DLD1 (cell line): ENCODE data around the gene CX3CR1.
"Not testable (repeated sequence)": the region's sequence is repeated elsewhere in the genome, so short reads cannot be mapped to it uniquely, and the experiment has no call there.

ENCODE experiments used
- in situ Hi-C: cut with HindIII; loops from 2 replicates; pipeline ENCODE4 v1.10.0; 2017; ENCODE audit warnings: low sequenced_read_pairs

CX3CR1 gene, protein sequence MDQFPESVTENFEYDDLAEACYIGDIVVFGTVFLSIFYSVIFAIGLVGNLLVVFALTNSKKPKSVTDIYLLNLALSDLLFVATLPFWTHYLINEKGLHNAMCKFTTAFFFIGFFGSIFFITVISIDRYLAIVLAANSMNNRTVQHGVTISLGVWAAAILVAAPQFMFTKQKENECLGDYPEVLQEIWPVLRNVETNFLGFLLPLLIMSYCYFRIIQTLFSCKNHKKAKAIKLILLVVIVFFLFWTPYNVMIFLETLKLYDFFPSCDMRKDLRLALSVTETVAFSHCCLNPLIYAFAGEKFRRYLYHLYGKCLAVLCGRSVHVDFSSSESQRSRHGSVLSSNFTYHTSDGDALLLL

DNA sequence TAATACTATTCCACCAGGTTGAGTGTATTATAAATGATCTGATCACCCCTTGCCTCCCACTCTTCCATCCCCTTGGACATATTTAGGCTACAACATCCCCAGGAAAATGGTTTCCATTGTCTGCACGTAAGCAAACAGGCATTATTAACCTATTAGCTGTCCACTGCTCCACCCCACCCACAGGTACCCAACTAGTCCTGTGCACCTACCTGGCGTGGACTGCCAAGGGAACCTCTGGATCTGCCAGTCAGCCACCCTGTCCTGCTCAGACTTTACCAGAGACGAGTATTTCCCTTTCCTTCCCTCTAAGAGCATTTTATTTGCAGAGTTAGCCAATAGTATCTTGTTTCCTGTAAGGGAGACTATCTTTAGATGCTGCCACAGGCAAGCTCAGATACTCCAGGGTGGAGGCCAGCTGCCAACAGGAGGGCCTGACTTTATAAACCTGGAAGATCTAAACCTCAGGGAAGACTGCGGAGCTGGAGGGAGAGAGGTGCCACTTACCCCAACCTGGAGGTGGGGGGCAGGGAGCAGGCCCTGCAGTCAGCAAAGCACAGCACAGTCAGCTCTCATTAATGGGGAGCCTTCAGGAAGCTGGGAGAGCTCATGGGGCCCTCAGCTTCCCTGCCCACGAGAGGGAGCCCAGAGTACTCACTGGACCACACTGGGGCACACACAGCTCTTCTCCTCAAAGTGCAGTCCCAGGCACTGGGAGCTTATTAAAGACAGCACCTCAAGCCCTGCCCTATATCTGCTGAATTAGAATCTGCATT, at the start of gene CX3CR1:
Gene CX3CR1 (minus strand): TSS at position 292 of the 773 bp plus-strand sequence. CDS start 13,527 bp downstream, outside the sequence.
- in situ Hi-C loops: no loop called here

DNA sequence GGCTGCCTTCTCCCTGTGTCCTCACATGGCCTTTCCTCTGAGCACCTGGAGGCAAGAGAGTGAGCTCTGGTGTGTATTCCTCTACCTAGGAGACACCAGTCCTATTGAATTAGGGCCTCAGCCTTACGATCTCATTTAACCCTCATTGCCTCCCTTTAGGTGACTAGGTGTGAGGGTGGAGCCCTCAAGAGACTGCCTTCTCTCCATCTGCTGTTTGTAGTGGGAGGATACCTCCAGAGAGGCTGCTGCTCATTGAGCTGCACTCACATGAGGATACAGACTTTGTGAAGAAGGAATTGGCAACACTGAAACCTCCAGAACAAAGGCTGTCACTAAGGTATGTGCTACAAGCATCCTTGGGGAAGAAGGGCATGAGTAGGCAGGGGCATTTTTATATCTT, 49.7 kb upstream of the CX3CR1 start, which contains the start of gene CCR8:
Gene CCR8 (plus strand): TSS at position 217 of the 400 bp plus-strand sequence. CDS start 2,623 bp downstream, outside the sequence.
- in situ Hi-C loops: no loop called here

- in situ Hi-C loops: no loop called here
Measured at GRCh38 chr3:39327746-39328349, 48.0 kb upstream of the CX3CR1 start.

DNA sequence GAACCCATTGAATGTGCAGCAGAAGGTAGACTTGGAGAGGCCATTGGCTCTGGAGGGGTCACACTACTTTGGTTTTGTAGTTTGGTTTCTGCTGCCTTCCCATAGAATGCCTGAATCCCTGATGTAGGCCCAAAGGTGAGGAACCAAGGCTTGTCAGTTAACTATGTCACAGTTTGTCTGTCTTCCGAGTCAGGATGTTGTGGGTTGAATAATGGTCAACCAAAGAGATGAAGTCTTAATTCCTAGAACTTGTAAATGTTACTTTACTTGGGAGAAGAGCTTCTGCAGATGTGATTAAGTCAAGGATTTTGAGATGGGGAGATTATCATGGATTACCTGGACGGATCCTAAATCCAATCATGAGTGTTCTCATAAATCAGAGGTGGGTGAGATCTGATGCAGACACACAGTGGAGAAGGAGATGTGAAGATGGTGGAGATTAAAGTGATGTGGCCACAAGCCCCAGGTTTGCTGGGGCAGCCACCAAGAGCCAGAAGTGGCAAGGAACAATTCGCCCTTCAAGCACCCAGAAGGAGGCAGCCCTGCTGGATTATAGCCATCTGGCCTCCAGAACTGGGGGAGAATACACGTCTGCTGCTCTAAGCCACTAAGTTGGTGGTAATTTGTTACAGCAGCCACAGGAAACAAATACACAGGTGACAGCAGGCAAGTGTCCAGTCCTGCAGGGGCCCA, 47.4 kb upstream of the CX3CR1 start:
- in situ Hi-C loops: no loop called here

- in situ Hi-C loops: no loop called here
Measured at GRCh38 chr3:39325236-39325635, 45.4 kb upstream of the CX3CR1 start.

DNA sequence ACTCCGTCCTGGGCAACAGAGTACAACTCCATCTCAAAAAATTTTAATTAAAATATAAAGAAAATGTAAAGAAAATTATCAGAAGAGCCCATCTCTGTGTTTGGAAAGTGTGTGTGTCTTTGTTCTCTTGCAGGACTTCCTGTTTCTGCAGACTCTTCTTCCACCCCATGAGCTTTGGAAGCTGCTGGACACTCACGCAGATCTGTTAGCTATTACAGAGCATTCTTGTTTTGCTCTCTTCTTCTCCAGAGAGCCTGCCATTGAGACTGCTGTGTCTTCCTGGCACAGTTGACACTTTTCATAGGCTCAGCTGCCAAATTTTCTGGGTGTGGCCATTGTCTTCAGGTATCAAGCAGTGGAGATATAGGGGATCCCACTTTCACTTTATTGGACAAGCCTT, 43.7 kb upstream of the CX3CR1 start:
- in situ Hi-C loops: no loop called here

DNA sequence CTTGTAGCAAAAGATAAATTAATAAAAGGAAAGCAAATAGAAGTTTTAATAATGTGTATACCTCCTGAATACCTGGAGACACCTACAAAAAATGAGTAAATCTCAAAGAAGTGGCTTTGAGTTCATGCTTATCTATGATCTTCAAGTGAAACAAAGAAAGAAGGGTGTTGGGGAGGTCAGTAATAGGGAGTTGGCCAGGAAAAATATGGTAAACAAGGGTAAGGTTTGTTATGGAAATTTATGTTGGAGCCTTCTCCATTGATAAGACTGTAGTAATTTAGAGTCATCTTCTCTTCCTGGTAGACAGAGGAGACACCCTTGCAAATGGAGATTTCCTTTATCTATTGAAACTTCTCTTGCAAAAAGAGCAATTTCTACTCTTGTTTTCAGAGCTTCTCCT, 43.1 kb upstream of the CX3CR1 start:
- in situ Hi-C loops: no loop called here

GRCh38 chr3:39322209-39322715, 42.4 kb upstream of the CX3CR1 start:
- in situ Hi-C loops: not testable (repeated sequence)

GRCh38 chr3:39321574-39321983, 41.7 kb upstream of the CX3CR1 start:
- in situ Hi-C loops: not testable (repeated sequence)

DNA sequence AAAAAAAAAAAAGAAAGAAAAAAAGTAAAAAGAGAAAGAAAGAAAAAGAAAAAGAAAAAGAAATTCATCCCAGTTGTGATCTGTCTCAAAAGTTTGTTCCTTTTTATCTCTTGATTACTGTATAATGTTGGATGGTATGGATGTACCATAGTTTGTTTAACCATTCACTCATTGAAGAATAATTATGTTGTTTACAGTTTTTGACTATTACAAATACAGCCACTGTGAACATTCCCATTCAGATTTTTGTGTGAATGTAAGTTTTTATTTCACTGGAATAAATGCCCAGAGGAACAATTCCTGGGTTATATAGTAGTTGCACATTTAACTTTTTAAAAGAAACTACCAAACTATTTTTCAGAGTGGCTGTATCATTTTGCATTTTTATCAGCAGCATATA, 39.4 kb upstream of the CX3CR1 start:
- in situ Hi-C loops: no loop called here

GRCh38 chr3:39318301-39318700, 38.5 kb upstream of the CX3CR1 start:
- in situ Hi-C loops: no loop called here

- in situ Hi-C loops: no loop called here
Measured at GRCh38 chr3:39317571-39318169, 37.8 kb upstream of the CX3CR1 start.

GRCh38 chr3:39315420-39315819, 35.6 kb upstream of the CX3CR1 start:
- in situ Hi-C loops: no loop called here

- in situ Hi-C loops: no loop called here
Measured at GRCh38 chr3:39313289-39313688, 33.5 kb upstream of the CX3CR1 start.

DNA sequence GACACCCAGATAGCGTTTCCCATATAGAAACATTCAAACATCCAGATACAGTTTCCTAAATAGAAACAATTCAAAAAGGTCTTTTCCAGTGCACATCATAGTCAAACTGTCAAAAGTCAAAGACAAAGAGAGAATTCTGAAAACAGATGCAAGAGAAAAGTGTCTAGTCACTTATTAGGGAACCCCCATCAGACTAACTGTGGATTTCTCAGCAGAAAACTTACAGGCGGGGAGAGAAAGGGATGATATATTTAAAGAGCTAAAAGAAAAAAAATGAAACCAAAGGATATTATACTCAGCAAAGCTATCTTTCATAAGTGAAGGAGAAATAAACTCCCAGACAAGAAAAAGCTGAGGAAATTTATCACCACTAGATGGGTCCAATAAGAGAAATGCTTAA, 22.3 kb upstream of the CX3CR1 start:
- in situ Hi-C loops: no loop called here

GRCh38 chr3:39299279-39299678, 19.4 kb upstream of the CX3CR1 start:
- in situ Hi-C loops: no loop called here

DNA sequence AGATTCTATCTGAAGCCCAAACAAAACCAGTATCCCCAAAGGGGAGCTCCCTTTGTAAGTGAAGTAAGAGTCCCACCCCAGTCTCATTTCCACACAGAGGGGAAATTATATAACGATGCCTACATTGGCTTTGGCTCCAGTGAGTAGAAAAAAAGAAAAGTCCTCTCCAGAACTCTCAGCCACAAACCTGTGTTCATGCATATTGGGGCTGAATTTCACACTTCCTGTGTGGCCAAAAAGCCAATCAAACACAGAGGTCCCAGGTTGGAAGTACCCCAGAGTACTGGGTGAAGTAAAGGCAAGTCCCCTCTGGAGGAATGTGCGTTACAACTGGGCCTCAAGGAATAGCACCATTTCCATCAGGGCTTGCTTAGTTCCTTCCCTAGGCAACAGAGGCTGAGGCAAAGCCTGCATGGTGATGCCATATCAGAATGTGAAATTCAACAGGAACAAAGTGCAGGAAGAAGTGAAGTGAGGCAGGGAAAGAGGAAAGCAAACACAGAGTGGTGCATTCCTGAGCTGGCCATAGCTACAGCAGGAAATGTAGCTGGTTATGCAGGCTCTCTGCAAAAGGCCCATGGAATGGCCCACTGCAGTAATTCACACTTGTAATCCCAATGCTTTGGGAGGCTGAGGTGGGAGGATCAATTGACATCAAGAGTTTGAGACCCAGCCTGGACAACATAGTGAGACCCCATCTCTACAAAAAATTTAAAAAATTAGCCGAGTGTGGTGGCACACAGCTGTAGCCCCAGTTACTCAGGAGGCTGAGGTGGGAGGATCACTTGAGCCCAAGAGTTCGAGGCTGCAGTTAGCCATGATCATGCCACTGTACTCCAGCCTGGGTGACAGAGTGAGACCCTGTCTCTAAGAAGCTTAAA, 16.6 kb upstream of the CX3CR1 start:
- in situ Hi-C loops: no loop called here

- in situ Hi-C loops: no loop called here
Measured at GRCh38 chr3:39295184-39295775, 15.4 kb upstream of the CX3CR1 start.
